Measurements from ENCODE around the gene CTAG2.
"Not testable (repeated sequence)": the region's sequence is repeated elsewhere in the genome, so short reads cannot be mapped to it uniquely, and the experiment has no call there.

- TF ChIP-seq CTCF (IDR thresholded peaks at IDR 0.05; ENCODE audit: extremely low read depth in 1 of 2, insufficient read depth in 1 of 2, low read depth in 1 of 2, low read length in 2 of 2); POLR2A (IDR thresholded peaks at IDR 0.05; ENCODE audit: low read depth, low read length); POLR2AphosphoS5 (IDR thresholded peaks at IDR 0.05; ENCODE audit: insufficient read depth, low read depth, low read length); MAX (IDR thresholded peaks at IDR 0.05; ENCODE audit: insufficient read depth, insufficient read length); JUN (IDR thresholded peaks at IDR 0.05; ENCODE audit: borderline replicate concordance, insufficient read depth, insufficient read length, low read depth); FOS (IDR thresholded peaks at IDR 0.05; ENCODE audit: borderline replicate concordance, insufficient read depth, low read length); EZH2 (IDR thresholded peaks at IDR 0.05; ENCODE audit: borderline replicate concordance, low read depth, low read length, severe bottlenecking); MYC (IDR thresholded peaks at IDR 0.05; ENCODE audit: low read depth, low read length): not testable (repeated sequence)
These were observed 9.7 kb downstream of the CTAG2 start for GRCh38 chrX:154643708-154644107.
